NCI-H82 (cell line): Measurements from ENCODE around the gene DAZAP1.
A peak's percentile ranks its signal among the peaks of the same experiment; 100 is the strongest.

Experiments
- DNase-seq: peaks from one replicate; lab custom pipeline; 2025; lab: John Stamatoyannopoulos, UW

The DAZAP1 gene

DNA sequence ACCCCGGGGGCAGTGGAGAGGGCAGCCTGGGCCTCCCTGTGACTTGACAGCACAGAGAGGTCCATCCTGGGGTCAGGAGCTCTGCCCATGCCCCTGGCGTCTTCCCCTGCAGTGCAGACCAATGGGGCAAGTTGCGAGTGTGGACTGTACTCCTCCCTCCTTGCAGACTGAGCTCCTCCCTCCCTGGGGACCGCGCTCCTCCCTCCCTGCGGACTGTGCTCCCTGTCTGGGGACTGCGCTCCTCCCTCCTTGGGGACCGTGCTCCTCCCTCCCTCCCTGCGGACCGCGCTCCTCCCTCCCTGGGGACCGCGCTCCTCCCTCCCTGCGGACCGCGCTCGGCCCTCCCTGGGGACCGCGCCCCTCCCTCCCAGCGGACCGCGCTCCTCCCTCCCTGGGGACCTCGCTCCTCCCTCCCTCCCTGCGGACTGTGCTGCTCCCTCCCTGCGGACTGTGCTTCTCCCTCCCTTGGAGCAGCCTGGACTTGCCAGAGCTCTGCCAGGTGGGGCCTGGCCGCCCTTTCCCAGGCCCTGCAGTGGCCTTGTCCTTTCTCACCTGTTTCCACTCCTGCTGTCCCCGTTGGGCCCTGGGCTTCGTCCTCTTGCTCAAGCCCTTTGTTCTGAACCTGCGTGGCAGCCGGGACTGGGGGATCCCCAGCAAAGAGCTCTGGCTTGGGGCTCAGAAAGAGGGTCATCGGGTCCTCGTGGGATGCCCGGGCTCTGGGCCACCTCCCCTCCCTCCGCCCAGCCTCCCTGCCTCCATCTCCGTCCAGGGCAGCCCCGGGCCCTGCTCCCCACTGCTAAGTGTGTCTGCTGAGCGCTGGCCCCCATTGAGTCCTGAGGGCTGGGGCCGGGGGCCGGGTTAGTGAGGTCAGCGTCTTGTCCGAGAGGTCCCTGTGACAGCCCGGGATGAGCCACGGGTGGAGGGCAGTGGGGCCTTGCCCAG is 12.9 kb upstream of the DAZAP1 start:
- peak; percentile 19 for DNase-seq

DNA sequence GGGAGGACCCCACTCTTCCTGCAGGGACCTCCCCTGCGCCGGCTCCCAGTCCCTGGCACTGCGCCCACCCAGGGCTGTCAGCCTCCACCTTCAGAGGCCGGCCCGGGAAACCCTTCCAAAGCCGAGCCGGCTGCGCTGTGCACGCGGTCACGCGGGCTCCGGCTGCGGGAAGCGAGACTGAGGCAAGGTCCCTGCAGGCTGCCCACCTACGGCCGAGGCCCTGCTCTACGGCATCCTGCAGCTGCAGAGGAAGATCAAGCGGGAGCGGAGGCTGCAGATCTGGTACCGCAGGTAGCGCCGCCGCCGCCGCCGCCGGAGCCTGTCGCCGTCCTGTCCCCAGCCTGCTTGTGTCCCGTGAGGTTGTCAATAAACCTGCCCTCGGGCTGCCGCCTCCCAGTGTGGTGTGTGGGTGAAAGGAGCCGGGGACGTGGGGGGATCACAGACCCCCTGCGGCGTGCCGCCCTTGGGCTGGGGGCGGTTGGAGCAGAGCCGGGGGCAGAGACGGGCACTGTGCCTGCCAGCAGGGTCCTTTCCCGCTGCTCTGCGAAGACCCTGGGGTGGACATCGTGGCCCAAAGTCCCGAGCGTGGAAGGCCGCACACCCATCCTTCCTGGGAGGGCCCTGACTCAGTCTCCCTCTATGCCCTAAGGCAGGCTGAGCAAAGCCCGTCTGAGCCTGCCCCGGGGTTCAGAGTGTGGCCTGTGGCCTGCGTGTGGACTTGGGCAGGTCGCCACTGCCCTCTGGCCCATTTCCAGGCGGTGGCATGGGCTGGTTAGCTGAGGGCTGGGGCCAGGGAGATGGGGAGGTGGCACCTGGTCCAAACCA is 12.0 kb upstream of the DAZAP1 start:
- DNase-seq = no peak

DNA sequence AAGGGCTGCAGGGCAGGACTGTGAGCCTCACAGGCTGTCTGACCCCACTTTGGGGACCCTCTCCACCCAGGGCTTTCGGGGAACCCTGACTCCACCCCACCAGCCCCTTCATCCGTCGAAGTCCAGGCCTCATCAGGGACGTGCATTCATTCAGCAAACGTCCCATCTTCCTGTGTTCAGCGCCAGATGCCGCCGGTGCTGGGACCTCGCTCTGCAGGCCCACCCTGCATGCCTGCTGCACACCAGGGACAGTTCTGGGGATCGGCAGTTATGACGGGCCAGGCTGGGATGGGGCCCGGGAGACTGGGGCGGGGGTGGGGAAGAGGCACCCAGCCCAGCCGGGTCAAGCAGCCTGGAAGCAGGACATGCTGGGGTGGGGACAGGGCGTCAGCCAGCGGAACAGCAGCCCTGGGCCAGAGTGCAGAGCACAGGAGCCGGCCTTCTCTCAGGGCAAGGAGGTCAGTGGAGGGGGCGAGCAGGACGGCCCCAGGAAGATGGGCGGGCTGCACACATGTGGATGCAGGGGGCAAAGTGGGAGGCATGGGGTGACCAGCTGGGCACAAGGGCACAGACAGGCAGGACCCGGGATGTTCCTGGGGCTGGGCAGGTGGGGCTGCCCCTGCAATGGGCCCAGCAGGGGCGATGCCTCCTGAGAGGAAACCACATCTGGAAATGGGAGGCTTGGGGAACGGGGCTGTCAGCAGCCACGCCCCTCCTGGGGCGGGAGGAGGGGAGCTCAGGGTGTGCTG is 11.2 kb upstream of the DAZAP1 start:
- no peak for DNase-seq

DNA sequence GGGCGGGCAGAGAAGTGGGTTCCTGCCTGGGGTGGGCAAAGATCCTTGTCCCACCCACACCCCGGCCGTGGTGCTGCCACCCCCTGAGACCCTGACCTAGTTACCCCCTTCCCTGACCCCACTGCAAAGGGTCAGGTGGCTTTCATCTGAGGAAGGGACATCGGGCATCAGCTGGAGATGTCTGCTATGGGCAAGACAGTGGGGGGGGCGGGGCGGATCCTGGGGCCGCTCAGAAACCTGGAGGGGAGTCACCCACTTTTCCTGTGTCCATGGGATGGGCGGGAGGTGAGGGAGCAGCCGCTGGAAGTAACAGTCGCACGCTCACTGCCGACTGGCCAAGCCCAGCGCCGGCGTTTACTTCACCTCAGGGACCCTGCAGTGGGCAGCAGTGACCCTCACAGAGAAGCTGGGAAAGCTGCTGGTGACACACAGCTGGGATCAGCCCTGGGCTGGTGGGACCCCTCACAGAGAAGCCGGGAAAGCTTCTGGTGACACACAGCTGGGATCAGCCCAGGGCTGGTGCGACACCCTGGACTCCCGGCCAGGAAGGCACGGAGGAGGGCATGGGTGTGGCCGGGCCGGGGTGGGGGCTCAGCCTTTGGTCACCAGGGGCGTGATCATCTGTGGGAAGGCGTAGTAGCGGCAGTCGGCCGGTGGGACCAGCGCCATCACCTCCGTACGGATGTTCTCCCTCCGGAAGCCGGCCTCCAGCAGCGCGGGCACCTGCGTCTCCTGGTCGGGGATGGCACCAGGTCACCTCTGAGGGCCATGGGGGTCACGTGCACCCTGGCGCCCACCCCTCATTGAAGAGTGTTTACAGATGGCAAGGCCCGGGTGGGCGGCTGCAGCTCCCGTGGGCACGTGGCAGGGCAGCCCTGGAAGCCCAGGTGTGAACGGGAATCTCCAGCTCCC is 10.4 kb upstream of the DAZAP1 start:
- DNase-seq = no peak

DNA sequence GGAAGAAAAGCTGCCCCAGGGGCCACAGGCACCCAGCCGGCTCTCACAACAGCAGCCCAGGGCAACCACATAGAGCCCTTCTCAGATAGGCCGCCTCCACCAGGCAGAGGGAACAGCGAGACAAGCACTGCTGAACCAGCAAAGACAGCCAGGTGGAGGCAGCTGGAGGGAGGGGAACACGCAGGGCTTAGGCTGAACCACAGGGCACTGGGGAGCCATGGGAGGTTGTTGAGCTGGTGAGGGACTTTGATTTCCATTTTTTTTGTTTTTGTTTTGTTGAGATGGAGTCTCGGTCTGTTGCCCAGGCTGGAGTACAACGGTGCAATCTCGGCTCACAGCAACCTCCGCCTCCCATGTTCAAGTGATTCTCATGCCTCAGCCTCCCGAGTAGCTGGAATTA is 9.5 kb upstream of the DAZAP1 start:
- no peak for DNase-seq

DNA sequence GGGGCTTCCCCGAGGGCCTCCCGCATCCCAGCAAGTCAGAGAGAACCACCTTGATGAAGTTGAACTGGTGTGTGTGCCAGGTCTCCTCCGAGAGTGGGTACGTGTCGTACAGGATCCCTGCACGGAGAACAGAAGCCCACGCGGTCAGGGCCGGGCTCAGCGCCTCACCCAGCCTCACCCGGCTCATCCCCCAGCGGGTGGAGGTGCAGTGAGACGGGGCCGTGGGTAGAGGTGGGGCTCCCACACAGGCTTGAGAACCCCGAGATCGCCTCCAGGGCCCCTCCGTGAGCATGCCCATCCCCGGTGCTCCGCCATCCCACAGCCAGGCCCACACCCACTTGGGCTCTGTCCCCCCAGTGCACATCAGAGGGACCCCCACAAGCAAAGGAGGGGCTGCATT is 8.3 kb upstream of the DAZAP1 start:
- DNase-seq = no peak

DNA sequence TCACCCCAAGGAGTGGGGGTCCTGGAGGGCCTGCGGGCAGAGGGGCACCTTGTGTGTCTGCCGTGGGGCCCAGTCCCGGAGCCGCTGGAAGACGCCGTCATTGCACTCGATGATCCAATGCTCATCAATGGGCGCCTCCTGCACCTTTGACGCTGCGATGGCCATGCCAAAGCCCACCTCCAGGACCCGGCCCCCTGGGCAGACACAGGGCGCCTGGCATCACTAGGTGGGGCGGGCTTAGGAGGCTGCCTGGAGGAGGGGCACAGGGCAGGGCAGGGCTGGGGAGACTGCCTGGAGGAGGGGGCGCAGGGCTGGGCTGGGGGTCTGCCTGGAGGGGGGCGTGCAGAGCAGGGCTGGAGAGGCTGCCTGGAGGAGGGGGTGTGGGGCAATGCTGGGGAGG is 7.6 kb upstream of the DAZAP1 start:
- DNase-seq = no peak

DNA sequence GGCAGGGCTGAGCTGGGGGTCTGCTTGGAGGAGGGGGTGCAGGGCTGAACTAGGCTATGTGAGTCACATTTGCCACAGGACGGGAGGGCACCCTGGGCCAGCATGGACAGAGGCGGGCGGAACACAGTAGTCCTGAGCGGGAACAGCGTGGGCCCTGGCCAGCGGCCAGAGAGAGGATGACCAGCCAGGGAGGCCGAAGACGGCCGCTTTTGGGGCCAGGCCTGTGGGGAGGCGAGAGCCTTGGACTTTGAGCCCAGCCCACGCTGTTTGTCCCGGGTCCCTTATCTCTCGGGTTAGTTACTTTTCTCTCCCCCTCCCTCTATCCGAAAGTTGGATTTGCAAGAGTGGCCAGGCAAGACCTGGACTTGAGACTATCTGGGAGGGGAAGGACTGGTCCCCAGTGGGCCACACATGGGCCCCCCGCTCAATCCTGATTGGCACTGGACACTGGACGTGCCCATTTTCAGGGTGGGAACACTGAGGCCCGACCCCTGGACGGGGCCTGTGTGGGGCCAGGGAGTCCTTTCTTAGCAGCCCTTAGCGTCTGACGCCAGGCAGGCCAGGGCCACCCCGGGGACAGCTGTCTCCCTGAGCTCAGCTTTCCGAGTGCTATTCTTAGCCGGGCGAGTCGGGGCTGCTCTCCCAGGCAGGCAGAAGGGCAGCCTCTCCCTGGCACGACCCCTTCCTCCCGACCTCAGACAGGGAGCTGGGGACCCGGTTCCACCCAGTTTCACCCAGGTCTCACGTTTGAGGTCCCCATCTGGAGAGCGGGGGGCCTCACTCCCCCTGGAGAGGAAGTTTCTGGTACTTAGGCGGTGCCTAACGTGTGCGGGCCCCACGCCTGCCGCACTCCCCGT is 6.9 kb upstream of the DAZAP1 start:
- DNase-seq = peak; percentile 66

DNA sequence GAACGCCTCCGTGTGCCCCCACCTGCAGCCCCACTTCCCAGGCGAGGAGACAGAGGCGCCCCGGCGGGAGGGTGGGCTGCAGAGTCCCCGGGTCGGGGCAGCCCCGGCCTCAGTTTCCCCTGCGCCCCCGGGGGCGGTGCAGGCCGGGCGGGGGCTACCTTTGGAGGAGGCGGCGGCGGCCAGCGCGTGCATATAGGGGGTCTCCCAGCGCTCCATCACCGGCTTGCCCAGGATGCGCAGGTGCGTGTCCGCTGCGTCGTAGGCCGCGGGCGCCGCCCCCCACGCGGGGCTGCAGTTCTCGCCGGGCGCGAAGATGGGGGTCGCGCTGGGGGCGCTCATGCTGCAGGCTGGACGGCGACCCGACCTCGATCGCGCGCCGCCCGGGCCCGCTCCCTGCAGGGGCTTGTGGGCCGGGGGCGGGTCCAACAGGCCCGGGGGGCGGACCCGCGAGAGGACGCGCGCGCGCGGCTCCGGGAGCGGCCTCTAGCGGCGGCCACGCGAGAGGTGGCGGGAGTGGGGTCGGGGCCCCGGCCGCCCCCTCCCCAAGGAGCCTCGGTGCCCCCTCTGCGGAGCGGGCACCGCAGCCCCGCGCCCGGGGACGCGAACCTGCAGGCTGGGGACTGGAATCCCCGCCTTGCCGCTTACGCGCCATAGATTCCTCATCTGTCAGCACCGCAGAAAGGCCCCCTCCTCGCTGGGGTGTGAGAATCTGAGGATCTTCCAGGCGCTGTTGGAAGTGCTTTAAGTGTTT is 6.1 kb upstream of the DAZAP1 start, which contains the start of gene GAMT:
Gene GAMT, minus strand, starts transcription at position 405 of the 751 bp plus-strand sequence. Its CDS starts 66 bp downstream, at position 339.
- peak; percentile 70 for DNase-seq

DNA sequence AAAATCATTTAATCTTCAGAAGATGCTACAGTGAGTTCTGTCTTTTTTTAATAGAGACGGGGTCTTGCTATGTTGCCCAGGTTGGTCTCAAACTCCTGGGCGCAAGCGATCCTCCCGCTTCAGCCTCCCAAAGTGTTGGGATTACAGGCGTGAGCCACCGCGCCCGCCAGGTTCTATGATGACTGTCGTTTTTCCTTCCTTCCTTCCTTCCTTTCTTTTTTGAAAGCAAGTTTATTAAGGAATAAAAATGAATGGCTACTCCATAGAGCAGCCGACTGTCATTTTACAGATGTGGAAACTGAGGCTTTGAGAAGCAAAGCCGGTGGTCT is 5.5 kb upstream of the DAZAP1 start:
- DNase-seq = no peak

DNA sequence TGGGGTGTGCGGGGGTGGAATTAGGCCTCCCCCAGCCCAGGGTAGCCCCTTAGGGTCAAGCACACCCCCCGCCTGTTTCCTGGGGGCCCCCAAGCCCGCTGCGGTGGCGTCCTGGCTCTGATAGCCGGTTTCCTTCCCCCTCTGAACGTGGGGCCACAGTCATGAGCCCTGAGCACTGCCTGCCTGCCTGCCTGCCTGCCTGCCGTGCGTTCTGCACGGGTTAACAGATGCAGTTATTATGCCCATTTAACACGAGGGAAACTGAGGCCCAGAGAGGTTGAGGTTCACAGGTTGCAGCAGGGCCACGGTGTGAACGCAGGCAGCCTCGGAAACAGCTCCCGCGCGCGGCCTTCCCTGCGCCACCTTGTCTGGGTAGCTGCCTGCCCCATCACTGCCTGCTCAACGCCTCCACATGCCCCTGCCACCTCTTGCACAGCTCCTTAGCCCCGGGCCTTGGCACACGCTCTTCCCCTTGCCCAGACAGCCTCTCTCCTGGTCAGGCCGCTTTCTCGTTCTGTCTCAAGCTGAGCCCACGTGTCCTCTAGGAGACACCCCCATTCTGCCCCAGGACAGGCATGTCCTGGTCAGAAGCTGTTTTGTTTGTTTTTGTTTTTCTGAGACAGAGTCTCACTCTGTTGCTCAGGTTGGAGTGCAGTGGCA is 4.8 kb upstream of the DAZAP1 start:
- no peak for DNase-seq

DNA sequence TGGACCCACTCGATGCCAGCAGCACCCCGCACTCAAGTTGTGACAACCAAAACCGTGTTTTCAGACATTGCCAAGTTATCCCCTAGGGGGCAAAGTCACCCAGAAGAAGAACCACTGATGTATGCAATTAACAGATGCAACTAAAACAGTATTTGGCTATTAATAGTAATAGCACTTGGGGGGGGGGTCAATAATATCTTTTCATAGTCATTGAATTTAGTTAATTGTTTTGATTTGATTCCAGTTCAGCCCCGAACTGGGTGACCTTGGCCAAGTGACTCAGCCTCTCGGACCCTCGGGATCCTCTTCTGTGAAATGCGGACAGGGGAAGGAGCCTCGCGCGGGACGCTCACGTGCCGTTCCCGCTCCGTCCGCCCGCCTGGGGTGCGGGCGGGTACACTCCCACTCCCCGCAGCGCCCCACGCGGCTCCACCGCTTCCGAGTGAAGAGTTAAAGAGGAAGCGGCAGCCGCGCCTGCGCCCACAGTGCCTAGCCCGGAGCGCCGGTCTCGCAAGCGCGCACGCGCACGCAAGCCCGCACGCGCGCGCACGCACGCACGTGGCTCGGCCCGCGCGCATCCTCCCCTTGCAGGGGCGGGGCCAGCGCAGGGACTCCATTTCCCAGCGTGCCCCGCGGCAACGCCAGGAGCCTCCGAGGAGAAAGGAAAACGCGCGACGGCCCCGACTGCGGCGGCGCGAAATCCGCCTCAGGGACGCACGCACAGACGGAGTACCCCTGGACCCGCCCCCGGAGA is 435 bp upstream of the DAZAP1 start:
- peak; percentile 96 for DNase-seq

DNA sequence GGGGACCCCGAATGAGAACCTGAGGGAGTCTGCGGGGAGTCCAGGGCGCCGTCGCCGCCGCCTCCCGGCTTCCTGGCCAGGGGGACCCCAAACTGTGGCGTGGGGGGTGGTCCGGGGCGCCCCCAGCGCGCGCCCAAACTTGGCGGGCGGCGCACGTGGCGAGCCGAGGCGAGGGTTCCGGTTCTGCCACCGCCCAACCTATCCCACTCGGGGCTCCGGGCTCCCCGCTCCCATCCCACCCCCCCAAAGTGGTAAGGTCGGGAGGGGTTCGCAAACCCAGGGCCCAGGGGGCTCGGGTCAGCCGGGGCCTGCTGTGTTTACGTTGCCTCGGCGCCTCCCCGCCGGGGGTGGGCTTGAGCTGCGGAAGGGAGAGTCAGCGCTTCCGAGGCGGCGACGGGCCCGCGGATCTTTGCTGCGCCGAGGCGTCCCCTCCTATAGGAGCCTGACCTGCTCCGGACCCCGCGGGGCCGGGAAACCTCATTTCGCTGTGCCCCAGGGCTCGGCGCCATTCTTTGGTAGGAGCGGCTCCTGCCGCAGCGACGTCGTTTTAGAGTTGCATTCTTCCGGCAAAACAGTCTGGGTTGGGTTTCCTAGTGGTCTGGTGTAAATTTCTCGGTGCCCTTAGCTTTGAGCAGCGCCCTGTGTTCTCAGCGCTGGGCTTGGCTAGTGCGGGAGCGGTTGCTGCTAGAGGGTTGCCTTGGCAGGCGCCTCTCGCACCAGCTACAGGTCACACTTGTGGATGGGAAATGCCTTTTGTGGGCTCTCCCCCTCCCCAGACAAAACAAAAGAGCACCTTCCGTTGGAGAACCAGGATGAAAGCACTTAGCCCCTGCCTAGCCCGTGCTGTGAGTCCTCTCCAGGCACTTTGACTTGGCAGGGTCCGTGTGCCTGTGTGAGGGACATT is 1.2 kb downstream of the DAZAP1 start:
- DNase-seq = peak; percentile 20

DNA sequence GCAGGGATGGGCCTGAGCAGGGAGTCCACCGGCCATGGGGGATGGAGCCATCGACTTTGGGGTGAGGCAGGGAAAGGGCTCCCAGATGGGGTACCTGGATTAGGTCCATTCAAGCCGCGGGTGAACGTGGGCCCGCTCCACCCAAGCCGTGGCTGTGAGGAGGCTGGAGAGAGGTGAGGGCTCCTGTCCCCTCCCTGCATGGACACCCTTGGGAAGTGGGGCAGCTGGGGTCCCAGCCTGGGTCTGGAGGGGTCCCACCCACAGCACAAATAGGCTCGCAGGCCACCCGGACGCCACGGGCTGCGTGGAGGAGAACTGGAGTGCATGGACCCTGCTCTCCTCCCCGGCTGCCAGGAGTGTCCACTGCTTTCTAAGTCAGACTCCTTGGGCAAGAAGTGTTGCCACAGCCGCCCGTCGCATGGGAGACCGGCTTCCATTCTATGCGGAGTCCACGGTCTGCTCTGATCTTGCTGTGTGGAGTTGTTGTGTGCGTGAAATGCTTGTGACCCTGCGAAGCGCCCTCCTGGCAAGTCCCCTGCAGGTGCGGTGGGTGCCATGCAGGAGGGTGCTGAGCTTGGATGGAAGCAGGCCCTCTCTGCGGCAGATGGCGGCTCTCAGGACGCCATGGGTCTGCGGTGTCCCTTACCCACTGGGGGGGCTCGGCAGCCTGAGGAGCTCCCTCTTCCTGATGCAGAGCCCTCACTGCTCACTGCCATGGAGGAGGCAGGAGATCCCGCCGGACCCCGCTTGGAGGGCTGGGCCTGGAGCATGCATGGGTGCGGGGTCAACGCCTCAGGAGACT is 2.0 kb downstream of the DAZAP1 start:
- DNase-seq = no peak

DNA sequence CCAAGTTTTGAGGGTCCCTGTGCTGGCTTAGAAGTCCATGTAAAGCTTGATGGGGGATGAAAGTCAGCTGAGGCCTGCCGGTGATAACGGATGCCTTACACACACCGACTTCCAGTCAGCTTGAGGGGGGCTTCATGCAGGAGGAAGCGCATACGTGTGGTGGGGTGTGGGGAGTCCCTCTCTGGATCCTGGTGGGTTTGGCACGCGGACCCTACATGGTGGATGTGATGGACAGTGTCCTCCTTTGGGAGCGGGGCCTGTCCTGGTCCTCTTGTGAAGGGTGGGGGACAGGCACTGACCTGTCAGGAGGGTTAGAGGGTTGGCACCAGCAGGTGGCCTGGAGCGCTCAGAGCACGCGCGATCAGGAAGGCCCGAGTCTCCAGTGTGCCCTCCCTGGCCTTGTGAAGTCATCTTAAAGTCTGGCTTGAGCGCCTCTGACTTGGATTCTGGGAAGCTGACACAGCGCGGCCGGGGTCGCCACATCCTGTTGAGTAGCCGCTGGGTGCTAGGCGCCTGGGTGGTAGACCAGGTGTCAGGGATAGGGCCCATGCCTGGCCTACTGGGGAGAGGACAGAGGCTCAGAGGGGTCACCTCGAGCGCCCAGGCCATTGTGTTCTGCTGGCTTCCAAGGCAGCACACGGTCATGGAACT is 2.9 kb downstream of the DAZAP1 start:
- DNase-seq = no peak

DNA sequence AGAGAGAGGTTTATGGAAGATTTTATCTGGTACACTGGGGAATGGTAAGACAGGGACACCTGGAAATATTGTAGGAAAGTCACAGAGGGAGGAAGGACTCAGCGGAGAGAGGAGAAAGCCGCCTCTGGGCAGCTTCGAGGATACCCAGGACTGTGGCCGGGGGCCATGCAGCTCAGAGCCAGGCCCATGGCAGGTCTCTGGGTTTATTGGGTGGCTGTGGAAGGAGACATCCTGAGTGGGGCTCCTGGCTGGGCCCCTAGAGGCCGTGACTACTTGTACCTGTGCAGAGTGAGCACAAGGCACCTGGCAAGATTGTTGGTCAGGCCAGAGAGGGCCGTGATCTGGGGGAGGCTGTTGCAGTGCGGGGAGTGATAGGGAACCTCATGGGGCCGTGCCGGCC is 3.4 kb downstream of the DAZAP1 start:
- no peak for DNase-seq
